Stimulated activated CD4-positive, alpha-beta T cell treated with anti-CD3 and anti-CD28 coated beads, Interleukin-4, amount 100 ng/mL, for 48 hours (primary cell): Measurements from ENCODE around the gene DSTN.

Source experiments
- DNase-seq, 2 donors: peaks; one replicate each; pipeline ENCODE4 v3.0.0-alpha.2; 2020; ENCODE audit warnings: low read depth in 2 of 2

Gene DSTN

DNA sequence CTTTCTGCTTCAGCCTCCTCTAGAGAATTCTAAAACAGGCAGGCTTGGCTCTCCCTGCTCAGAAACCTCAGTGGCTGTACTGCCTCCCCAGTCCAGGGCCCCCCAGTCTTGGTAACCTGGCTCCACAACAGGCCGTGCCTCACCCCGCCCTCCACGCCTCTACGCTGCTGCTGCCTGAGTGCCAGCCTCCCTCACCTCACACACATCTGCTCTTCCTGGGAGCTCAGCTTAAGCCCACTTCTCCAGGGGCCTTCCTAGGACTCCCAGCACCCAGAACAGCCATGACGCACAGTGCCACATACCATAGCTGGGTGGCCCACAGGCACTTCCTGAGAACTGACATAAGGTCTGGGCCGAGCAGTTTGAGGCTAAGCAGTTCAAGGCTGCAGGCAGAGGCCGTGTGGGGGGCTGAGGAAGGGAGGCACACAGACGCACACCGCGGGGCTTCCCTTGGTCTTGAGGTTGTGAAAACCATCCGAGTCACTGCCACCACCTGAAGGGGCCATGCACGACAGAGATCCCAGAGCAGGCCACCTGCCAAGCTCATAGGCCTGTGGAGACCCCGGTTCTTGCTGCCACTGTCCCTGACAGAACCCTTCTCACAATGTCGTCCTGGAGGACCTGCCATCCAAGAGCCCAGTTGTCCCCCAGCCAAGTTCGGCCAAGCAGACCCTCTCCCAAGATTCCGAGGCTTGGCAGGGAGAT, 42.6 kb downstream of the DSTN start:
- no peak for DNase-seq

DNA sequence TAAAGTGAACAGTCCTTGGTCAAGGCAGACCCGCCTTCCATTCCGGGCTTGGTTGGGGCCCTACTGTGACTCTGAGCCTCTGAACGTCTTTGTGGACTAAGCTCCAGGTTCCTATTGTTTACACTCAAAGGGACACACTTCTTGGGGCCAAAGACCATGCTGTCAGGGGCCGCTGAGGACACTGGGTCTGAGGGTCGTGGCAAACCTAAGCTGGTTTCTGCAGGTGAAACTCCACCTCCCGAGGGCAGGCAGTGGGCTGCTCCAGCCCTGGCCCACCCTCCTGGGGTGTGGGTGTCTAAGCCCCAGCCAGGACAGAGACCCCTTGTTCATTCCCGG, 43.1 kb downstream of the DSTN start:
- no peak for DNase-seq

GRCh38 chr20:17613328-17614175, 43.7 kb downstream of the DSTN start:
- no peak for DNase-seq

GRCh38 chr20:17614176-17614811, 44.4 kb downstream of the DSTN start:
- no peak for DNase-seq

DNA sequence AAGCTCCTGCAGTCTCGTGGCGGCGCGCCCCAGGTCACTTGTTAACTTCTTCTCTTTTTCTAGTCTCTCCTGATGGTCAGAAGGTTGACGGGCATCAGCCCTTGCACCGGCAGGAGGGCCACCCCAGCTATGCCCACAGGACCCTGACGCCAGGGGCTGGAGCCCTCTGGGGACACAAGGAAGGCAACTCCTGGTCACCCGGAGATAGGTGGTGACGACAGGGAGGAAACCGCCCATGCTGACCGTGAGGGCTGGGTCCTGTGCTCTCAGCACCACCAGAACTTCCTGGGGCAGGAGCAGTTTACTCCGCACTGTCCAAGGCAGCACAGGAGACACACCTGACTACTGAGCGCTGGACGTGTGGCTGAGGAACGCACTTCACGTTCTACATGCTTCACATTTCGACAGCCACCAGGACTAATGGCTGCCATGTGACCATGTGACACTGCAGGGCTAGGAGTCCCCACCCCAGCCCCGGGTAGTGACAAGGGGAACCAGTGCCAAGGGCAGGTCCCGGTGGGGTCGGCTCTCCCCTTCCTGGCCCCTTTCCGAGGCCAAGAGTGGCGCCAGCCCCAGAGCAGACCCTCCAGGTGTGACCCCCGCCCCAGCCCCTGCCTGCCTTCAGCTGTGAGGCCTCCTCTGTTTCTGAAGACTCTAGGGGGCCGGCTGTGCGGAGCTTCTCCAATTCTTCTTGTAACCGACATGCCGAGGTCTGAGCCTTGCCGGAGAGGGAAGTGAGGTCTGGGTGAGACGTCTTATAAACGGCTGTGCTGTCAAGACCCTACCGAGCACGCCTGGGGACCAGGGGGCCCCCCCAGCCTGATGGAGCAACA, 45.2 kb downstream of the DSTN start:
- DNase-seq, result no peak

DNA sequence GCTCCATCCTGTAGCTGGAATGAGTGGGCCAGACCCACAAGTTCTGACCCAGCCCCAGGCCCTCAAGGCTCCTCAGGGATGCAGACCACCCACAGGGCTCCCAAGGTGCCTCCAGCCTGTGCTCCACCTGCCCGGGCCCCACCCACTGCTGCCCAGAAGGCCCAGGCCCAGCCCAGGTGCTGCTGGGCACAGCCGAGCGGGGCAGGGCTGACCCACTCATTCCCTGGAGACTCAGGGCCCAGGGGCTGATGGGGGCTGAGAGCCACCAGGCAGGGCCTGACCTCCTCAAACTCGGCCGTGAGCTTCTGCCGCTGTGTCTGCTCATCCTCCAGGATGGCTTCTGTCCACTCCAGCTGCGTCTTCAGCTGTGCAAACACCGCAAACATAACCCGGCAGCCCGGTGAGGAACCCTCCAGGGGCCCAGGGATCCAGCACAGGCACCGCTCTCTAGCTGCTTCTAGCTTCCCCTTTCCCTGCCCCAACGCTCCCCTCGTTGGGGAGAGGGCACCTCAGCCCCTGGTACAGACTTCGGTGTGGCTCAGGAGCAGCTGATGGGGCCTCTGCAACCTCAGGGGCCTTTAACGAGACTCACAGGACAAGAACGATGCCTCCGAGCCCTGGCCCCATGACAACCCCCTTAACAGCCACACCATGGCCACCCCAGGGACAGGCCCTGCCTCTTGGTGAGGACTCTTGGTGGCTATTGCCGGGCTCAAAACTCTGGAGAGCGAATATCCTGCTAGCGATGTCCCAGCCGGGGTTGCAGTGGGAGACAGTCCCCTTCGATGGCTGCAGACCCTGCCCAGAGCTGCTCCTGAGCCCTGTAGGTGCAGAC, 46.0 kb downstream of the DSTN start:
- DNase-seq, result no peak

- no peak for DNase-seq
These were observed 46.8 kb downstream of the DSTN start for GRCh38 chr20:17616480-17617211.

- DNase-seq, result peak in 1 of 2 donors; percentile 40
These were observed 47.5 kb downstream of the DSTN start for GRCh38 chr20:17617212-17617867.

DNA sequence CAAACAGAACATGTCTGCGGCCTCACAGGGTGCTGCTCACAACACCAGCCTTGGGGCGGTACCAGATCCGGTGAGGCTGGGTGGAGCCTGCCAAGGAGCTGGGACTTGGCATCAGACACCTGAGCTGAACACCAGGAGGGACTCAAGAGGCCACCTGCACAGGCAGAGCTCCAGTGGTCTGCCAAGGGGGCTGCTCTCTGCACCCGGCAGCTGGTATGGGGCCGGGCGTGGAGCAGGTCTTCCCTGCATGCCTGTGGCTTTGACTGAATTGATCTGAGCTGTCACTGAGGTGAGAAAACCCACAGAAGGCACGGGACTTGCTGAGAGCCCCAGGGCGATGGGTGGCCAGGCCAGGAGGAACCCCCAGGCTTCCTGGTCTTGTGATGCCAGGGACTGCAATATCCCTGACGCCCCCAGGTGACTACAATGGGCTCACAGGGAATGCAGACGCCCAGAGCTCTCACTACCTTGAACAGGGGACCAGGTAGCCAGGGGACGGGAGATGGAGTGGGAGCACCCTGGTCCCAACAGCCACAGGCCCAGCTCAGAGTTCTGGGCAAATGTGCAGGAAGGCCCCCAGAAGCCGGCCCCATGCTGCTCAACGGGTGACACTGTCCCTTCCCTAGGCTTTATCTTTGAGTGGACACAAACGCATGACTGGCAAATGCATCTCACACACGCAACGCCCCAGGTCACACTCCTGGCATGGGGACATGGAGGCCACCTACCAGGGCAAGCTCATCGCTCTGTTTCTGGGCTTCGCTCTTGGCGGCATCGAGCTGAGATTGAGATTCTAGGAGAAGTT, 48.2 kb downstream of the DSTN start:
- no peak for DNase-seq

DNA sequence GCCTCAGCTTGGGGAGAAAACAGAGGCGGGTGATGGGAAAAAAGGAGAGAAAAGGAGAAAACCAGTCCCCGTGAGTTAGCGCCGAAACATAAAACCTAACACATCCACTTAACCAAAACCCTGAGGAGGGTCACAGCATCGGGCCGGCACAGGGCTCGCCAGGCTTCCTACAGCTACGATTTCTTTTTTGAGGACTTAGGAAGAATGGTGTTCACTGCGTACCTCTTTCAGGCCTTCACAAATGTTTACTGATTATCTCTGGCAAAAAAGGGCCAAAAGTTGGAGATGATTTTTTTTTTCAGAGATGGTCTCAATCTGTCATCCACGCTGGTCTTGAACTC, 48.8 kb downstream of the DSTN start:
- DNase-seq, result no peak

DNA sequence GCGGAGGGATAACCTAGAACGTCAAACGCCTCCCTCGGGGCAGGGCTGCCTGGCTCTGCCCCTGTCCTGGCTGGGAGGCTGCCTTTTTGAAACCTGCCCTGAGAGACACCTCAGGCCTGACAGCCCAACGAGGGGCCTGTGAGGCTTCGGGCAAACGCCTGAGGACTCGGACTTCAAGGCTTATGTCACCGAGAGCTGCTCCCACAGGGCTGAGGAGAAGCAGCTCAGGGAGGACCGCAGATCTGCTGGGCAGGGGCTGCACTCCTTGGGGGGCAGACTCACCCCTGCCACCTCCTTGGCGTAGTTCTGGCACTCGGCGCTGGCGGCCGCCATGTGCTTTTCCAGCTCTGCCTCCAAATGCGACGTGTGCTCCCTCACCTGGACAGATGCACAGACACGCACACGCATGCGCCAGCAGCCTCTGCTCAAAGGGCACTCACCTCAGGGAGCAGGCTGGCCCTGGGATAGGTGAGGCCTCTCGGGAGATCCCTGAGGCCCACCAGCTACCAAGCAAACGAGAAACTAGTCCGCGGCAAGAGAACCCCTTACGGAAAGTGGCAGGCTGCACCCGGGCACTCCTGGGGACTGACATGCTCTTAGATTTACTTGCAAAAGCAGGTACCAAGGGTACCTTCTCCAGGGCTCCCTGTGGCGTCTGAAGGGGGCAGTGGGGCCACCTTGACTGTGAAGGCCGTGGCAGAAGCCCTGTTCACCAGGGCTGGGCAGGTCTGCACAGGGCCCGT, 49.6 kb downstream of the DSTN start:
- no peak for DNase-seq

DNA sequence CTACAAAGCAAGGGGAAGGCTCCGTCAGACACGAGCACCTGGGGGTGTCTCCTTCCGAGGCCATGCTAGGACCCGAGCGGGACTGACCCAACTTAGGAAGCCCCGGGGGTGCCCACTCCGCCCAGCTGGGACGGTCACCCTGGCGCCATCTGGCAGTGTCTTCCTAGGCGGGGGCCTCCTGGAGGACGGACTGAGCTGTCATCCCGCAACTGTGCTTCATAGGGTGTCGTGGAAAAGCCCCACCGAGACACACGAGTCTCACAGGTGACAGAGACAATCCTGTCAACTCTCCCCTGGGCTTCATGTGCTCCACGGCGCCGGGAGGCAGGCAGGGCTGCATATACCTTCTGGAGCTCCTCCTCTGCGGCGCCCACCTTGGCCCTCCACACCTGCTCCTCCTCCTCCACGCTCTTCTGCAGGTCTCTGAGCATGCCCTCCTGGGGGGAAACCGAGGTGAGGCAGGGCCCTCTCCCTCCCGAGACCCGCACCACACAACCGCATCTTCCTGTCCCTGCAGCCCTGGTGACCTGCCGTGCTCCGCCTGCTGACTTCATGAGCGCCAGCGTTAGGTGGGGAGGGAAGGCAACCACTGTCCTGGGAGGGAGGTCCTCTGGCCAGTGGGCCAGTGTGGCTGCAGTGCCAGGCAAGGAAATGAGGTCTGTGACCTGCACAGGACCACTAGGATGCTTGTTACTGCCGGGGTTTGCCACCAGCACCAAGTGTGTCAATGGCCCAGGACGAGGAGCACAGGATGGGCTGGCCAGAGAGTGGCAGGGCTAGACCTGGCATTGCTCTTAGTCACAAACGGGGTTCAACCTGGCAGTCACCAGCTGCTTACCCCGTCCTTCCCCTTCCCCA, 50.7 kb downstream of the DSTN start:
- no peak for DNase-seq

DNA sequence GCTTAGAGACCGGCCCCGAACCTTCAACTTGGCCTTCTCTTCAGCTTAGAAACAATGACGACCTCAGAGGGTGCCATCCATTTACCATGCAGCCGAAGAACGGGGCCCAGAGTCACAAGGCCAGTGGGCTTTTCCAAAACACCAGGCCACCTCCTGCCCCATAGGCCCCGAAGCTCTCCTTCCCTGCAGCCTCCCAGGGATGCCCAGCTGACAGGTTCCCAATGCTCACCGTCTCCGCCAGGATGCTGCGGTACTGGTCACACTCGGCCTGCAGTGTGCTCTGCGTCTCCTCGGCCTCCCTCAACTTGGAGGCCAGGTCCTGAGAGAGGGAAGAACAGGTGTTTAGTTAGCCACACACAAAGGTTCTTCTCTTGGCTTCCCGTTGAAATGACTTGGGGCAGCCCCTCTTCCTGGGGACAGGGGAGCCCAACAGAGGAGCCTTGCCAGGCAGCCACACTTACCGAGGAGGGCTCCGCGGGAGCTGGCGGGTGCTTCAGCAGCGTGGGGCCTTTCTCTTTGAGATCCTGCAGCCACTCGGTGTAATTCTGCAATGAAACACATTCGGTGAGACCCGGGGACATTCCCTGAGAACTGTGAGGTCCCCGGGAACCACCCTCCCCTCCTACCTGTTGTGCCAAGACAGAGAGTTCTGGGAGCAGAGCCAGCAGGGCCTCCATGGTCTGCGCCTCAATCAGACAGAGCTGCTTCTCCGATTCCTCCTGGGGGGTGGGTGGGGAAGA, 51.5 kb downstream of the DSTN start:
- DNase-seq, result no peak

- DNase-seq, result no peak
These were observed 52.4 kb downstream of the DSTN start for GRCh38 chr20:17622086-17622850.

DNA sequence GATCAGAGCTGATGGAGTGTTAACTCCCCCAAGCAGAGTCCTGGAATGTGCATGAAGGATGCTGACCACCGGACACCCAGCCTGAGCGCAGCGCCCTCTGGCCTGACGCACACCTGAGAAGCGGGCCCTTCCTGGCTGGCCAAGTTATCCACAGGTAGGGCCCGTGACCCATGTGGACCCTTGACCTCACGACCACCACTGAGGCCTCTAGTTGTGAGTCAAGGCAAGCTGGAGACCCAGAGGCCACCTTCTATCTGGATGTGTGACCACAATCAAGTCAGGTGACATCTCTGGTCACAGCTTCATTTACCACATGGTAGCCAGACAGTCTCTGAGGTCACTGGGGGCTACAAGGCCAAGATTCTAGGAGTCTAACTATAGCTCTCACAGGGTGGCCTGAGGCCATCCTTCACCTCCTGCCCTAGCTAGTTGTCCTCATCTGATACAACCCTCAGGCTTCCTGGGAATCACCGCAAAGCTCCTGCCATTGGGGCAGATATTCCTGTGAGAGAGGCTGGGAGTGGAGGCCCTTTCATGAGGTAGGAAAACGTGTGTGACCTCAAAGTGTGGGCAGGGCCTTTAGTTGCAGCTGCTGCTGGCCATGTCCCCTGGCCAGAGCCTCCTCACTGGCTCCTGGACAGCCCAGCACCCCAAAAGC, 53.1 kb downstream of the DSTN start:
- no peak for DNase-seq
